Fibroblast of gingiva (primary cell): ENCODE results near the gene CALU.

ENCODE experiments used
- DNase-seq: peaks from one replicate; pipeline ENCODE4 v3.0.0-alpha.2; 2011; ENCODE audit warnings: low read depth

The CALU gene

DNA sequence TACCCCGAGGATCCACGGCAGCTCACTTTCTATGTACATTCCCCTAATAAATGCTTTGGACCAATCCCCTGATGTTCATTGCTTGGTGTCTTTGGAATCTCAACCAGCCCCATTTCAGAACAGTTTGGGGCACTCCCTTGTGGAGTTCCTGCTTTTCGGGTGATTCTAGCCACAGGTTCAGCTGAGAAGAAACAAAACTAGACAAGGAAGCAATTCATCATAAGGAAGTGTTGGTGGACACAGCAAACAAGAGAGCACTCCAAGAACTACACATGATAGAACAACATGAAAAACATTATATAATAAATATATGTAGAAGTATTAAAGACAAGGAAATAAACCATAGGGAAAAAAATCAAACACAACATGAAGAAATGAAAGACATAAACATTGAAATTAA is 46.6 kb downstream of the CALU start:
- DNase-seq: no peak

GRCh38 chr7:128788446-128789412 is 49.6 kb downstream of the CALU start:
- no peak for DNase-seq

DNA sequence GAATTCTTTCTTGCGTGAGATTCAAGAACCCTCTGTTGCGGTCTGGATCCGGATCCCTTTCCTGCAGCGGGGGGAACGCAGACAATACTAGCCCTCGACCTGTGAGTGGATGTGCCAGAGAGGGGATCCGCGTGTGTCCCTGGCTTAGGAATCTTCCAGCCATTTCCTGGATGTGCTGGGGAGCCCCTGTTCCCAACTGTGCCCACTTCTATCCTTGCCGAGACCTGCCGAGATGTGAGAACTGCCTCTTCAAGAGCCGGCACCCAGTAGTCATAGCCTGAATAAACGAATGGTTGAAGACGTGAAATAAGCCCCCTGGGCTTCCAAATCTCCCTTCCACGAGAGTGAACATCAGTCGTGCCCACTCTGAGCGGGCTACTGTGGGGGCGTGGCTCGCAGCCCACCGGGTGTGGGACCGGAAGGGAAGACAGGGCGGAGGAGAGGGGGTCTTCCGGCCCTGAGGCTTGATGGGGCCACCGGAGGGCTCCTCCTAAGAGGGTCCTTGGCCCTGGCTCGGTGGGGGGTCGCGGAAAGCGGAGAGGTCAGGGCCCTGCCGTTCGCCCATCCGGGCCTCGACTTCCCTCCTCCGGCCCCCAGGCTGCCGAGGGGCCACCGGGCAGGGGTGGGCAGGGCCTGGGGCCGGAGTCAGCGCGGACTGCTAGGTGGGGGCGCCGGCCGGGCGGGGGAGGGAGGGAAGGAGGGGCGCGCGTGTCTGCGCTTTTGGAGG is 51.3 kb downstream of the CALU start:
- no peak for DNase-seq

- DNase-seq: peak; percentile 44
Observed at GRCh38 chr7:128791121-128791971, 52.2 kb downstream of the CALU start, which contains the start of gene CCDC136. TSS of gene CCDC136 (plus strand) at chr7:128791968. CDS start at chr7:128792412, 444 bp downstream.

DNA sequence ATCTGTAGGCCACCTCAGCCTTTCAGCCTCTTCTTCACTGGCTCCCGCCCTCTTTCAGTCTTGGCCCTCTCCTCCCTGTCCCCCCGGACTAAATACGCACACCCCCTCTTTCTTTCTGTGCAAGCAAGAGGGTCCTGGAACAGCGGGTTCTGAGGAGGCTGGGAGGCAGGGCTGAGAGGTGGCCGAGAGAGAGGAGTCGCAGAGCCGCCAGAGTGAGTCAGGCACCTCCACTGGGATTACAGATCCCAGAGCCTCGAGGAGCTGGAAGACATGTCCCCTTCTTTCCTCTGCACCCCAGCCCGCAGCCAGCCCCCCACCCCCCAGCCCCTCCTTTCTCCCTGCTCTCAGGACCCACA is 52.8 kb downstream of the CALU start:
- no peak for DNase-seq

DNA sequence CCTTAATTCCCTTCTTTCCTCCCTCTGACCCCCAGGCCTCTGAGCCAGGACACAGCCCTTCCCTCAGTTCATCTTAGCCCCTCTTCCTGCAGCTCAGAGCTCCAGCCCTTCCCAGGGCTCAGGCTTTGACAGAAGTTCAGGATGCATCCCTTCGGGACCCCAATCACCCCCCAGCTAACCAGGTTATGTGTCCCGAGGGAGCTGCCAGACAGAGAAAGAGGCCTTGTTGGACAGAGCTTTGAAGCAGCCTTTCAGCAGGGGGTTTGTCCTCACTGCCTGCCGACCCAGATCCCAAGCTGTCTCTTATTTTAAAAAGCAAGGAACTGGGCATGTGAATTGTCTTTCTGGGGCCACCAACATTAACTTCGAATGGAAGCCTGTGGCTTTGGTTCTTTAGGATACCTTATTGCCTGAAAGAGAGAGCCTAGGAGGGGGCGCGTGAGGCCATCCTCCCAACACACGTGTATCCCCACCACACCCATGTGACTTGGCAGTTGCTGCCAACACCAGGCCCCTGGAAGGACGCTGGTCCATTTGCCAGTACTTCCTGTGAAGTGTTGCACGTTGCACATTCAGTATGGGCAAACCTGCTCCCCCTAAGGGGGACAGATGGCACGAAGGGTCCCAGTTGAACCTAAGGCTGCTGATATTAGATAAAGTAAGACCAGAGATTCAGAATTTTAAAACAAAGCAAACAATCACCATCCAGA is 53.5 kb downstream of the CALU start:
- DNase-seq: no peak

DNA sequence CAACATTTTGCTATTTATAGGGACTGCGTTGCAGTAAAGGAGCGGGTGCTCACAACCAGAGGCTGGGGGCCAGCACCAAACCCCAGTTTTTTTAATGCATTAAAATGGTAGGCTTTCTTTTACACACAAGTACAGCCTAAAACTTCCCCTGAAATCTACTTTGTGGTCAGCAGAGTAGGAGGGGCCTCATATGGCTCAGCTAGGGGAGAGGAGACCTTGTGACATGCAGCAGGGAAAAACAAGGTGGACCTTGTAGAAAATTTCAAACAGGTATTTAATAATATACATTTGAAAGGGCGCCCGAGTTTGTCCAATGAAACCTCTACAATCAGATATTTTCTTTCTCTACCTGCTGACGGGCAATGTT is 54.0 kb downstream of the CALU start:
- no peak for DNase-seq

DNA sequence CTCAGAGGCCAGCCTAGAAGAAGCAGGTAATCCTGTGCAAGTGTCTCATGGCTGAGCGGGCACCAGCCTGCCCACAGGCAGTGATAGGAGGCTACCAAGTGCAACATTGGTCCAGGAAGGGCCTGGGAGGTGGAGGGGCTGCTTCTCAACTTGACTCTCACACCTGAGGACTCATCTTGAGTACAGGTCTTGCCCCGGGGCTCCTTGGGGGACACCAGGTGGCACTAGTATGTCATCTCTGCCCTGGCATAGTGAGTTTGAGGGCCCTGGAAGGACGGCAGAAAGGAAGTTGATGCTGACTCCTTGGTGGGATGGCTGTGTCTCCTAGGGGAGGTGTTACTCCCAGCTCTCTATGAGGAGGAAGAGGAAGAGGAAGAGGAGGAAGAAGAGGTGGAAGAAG is 54.9 kb downstream of the CALU start:
- DNase-seq: no peak

GRCh38 chr7:128794436-128794835 is 55.3 kb downstream of the CALU start:
- no peak for DNase-seq

DNA sequence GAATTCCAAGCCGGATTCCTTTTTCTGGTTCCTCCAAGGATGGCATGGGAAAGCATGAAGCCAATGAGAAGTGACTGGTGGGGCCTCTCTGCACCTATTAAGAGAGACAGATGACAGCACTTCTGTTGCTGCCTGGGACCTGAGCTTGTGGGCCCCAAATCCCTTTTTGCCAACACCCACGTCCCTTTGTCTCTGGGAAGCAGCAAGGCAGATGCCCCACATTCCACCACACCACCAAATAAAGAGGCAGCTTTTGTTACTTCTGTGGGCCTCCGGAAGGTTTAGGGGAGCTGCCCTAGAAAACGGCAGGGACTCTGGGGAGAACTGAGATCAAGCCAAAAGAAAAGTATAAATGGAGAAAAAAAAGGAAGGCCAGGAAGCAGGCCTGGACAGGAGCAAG is 56.0 kb downstream of the CALU start:
- no peak for DNase-seq

- peak; percentile 42 for DNase-seq
Observed at GRCh38 chr7:128796327-128796726, 57.2 kb downstream of the CALU start.

GRCh38 chr7:128799451-128799850 is 60.3 kb downstream of the CALU start:
- DNase-seq: no peak

DNA sequence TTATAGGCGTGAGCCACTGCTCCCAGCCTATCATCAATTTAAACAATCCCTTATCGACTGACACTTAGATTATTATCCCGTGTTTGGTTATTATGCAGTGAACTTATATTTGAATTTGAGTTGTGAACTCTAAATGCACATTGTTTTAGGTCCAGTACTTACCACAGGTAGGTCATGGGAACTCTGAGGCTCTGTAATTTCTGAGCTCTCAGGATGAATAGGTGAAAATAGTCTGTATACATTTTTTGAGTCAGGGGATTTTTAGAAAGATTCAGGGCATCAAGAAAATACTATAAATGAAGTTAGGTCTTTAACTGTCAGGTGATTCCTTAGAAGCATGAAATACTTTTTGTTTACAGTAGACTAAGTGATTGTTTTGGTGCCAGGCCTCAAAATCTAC is 61.4 kb downstream of the CALU start:
- no peak for DNase-seq

DNA sequence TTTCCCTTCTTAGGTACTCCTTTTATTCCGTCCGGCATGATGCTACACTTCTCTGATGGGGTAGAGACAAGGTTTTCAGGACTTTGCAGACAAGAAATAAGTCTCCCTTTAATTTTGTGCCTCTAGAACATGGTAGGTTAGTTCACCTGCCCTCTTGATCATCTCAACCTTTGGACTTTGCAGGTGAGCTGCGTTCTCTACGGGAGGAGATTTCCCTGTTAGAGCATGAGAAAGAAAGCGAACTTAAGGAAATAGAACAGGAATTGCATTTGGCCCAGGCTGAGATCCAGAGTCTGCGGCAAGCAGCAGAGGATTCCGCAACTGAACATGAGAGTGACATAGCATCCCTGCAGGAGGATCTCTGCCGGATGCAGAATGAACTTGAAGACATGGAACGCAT is 61.8 kb downstream of the CALU start:
- no peak for DNase-seq

- DNase-seq: no peak
Observed at GRCh38 chr7:128801667-128802418, 62.7 kb downstream of the CALU start.

- no peak for DNase-seq
Observed at GRCh38 chr7:128804484-128804883, 65.3 kb downstream of the CALU start.

DNA sequence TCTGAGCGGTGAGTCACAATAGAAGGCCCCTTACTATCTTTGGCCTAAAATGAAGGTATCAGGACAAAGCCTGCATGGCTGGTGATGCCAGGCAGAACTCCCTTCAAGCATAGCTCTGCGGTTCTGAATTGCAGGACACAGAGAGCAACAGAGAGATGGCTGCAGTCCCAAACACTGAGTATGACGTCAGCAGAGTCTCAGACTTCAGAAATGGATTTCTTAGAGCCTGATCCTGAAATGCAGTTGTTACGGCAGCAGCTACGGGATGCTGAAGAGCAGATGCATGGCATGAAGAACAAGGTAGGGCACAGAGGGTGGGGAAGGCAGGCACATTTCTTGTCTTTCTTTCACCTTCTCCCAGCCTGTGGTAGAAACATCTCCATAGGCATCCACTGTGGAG is 66.1 kb downstream of the CALU start:
- no peak for DNase-seq

- DNase-seq: no peak
Observed at GRCh38 chr7:128807191-128807590, 68.0 kb downstream of the CALU start.

DNA sequence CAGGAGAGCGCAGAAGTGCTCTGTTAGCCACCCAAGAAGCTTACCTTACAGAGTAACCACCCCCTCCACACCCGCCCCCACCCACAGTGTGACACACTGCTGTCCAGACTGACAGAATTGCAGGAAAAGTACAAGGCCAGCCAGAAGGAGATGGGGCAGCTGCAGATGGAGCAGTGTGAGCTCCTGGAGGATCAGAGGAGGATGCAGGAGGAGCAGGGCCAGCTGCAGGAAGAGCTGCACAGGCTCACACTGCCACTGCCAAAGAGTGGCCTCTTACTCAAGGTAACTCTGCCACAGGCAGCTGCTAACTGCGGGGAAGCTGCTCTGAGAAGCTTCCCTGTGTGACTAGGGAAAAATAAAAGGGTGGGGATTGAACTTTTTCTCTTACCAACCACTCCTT is 70.2 kb downstream of the CALU start:
- DNase-seq: no peak

DNA sequence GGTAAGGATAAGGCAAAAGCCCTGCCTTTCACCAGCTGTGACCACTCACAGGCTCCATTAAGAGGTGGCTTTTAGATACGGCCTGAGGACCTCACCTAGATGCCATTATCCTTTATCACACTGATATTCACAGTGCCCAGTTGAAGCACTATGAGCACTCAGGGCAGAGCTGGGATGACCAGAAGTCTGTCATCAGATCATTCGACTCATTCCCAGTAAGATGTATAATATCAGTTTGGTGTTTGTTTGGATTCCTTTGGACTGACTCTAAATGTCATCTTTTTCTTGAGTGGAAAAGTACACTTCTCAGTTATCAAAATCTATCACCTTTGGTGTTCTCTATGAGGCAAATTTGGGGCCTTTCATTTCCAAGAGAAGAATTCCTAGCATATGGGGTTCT is 71.3 kb downstream of the CALU start:
- no peak for DNase-seq

GRCh38 chr7:128810997-128811396 is 71.8 kb downstream of the CALU start:
- DNase-seq: no peak
